T-helper 22 cell (primary cell): ENCODE data around the gene SLC45A2.

Experiments used
- DNase-seq: peaks from one replicate; pipeline ENCODE4 v3.0.0-alpha.2; 2020; ENCODE audit warnings: low read depth

Gene SLC45A2

GRCh38 chr5:34007621-34008600, 23.4 kb upstream of the SLC45A2 start, which contains the start of gene AMACR:
TSS of gene AMACR (minus strand) at chr5:34008050. CDS start at chr5:34008019, 31 bp downstream.
- peak; percentile 84 for DNase-seq

DNA sequence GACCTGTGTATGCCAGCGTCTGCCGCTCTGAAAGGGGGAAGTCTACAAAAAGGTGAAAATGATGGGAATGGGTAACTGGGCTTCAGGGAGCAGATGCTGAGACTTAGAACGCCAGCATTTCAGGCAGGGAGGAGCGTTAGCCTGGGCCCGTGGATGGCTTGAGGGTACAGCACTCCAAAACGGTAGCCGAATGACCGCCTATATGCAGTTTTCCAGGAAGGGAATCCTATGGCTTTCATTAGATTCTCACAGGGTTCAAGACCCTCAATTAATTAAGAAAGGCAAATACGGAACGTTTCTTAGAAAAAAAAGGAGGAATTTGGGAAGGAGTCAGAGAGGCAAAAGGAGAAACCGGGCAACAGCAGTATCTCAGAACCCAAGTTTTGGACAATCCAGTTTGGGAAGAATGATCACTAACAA, 22.7 kb upstream of the SLC45A2 start:
- no peak for DNase-seq

DNA sequence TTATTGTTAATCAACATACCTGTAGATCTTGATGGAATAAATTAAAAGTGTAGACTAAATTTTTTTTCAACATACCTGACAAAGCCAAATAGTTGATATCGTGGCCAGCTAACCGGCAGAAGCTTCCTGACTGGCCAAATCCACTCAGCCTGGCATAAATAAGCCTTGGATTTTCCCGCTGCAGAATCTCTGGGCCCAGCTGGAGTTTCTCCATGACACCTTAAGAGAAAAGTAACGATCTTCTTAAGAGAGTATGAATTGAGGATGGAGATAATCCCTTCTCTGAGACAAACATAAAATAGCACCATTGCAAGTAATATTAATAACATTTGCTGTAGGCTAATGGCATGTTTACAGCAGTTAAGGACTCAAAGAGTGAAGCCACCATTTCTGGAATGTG, 21.2 kb upstream of the SLC45A2 start:
- no peak for DNase-seq

GRCh38 chr5:34005211-34005610, 20.7 kb upstream of the SLC45A2 start:
- no peak for DNase-seq

- no peak for DNase-seq
Measured at GRCh38 chr5:34003941-34004340, 19.4 kb upstream of the SLC45A2 start.

DNA sequence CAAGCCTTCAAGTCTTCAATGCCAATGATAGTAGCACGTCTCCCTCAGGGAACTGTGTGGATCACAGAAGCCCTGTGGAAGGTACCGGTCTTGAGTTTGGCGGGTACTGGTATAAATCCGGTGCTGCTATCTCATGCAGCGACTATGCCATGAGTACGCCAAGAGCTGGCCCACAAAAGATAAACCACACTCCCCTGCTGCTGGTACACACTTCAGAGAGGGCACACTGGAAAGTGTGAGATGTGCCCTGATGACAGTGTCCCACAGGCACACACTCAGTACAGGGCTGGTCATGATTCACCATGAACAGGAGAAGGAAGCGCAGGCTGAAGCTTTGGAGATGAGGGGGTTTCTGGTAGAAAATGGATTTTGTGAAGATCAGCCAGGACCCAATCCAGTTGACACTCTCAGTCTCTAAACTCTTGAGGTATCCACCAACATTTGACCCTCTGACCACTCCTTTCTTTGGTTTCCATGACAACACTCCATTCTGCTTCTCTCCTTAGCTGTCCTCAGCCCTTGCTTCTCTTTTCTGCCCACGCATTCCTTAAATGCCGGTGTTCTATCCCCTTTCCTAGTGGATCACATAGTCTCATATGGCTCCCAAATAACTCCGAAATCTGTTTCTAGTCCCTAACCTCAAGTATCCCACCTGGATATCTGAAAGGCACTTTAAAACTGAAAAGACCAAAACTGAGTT, 18.3 kb upstream of the SLC45A2 start:
- no peak for DNase-seq

- no peak for DNase-seq
Measured at GRCh38 chr5:34001241-34001841, 16.8 kb upstream of the SLC45A2 start.

- DNase-seq = no peak
Measured at GRCh38 chr5:33999978-34000377, 15.5 kb upstream of the SLC45A2 start.

GRCh38 chr5:33997331-33997983, 13.0 kb upstream of the SLC45A2 start:
- no peak for DNase-seq

- no peak for DNase-seq
Measured at GRCh38 chr5:33995865-33996264, 11.4 kb upstream of the SLC45A2 start.

DNA sequence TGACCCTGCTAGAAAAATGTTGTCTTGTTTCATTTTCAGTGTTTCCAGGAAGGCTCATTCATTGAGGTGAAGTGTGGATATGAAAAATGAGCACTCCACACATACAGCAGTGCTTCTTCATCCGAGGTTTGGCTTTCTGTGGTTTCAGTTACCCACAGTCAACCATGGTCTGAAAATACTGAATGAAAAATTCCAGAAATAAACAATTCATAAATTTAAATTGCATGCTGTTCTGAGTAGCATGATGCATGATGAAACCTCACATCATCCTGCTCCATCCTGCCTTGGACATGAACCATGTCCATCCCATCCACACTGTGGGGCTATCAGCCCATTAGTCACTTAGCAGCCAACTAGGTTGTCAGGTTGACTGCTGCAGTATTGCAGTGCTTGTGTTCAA, 10.4 kb upstream of the SLC45A2 start:
- DNase-seq = no peak

DNA sequence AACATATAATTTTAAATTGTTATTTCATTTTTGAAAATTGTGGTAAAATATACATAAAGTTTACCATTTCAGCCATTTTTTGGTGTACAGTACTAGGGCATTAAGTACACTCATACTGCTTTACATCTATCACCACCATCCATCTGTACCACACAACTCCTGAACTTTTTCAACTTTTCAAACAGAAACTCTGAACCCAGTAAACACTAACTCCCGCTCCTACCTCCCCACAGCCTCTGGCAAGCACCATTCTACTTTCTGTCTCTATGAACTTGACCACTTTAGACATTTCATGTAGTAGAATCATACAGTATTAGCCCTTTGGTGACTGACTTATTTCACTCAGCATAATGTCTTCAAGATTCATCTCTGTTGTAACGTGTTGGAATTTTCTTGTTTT, 8.4 kb upstream of the SLC45A2 start:
- no peak for DNase-seq

DNA sequence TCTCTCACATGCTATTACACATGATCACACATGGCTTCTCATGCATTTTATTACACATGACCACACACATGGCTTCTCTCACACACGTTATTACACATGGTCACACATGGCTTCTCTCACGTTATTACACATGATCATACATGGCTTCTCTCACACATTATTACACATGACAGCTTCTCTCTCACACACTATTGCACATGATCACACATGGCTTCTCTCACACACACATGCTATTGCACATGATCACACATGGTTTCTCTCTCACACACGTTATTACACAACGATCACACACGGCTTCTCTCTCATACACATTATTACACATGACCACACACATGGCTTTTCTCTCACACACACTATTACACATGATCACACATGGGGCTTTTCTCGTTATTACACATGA, 954 bp upstream of the SLC45A2 start:
- DNase-seq = no peak

GRCh38 chr5:33984178-33984577, 315 bp downstream of the SLC45A2 start:
- DNase-seq = no peak

- no peak for DNase-seq
Measured at GRCh38 chr5:33981408-33982162, 2.9 kb downstream of the SLC45A2 start.

GRCh38 chr5:33980030-33980429, 4.5 kb downstream of the SLC45A2 start:
- DNase-seq = no peak

GRCh38 chr5:33978306-33978705, 6.2 kb downstream of the SLC45A2 start:
- DNase-seq = no peak

DNA sequence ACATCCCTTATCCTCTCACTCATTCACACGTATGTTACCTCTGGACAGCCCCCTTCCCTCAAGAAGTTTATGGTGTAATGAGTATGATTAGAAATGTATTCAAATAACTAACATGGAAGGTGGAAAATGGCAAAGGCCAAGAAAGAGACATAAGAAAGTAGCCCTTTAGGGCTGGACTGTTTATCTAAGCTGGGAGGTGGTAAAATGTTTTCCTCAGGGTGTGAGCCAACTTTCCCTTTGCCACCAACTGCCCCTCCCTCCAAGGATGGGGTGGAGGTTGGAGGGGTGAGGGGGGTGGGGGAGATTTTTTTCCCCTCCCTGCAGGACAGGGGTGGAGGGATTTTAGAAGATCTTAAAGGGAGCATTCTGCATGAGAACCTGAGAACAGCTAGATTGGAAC, 8.2 kb downstream of the SLC45A2 start:
- no peak for DNase-seq

DNA sequence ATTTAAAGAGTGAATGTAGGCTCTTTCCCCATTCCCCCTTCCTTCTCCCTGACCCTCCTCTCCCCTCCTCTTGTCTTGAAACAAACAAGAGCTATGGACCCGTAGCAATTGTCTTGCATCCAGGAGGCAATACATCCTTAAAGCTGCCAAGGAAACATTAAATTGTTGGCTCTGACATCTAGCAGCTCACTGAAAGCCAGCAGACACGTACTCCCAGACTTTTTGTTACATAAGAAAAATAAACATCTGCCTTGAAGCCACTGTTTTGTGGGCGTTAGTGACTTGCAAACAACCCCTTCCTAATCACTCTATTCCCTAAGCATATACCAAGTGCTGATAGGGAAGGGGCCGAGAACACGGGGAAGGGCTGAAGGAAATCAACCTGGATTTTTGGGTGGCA, 8.6 kb downstream of the SLC45A2 start:
- DNase-seq = no peak

DNA sequence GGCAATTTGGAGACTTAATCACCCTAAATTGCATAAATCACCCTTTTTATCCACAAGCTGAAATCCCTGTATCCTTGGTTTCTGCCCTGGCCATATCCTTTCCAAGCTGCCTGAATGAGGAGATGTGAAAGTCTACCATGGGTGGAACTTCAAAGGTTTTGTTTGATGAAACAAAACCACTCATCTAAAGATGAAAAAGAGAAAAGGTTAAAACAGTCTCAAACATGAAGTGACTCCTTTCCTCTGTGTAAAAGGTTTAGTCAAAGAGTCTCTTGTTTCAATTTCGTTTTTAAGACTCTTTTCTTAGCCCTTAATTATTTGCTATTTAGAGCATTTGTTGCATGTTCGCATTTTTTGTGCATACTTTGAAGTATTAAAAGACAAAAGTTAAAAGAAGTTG, 11.2 kb downstream of the SLC45A2 start:
- no peak for DNase-seq
